ENCODE data around the gene COPS2.

Gene COPS2

DNA sequence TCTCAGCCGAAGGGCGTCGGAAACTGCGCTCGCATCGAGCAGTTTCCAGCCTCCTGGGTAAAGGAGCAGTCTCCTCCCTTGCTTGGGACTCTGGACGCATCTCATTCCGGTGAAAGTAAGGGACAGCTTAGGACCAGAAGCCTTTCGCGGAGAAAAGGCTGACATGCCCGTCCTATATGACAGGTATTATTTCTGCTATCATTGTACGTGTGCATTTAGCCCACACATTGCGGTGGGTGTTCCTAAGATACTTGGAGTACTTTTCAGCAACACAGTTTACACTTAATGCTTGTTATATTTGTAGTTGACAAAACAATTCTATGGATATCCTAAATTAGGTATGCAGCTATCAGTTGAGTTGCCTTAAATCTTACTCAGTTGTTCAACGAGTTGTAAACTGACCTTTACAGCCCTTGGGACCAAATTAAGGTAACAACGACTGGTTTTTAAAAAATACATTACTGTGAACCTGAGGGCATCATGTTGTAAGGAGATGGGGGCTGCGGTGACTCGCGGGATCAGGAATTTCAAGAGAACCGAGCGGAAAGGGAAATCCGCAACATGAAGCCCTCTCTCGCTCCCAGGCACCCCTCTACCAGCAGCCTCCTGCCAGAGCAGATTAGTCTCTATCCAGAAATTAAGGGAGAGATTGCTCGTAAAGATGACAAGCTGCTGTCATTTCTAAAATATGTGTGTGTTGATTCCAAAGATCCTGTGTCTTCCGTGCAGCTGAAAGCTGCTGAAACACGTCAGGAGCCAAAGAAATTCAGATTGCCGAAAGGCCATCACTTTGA is 632 bp upstream of the COPS2 start:
- peak; percentile 16 for DNase-seq

DNA sequence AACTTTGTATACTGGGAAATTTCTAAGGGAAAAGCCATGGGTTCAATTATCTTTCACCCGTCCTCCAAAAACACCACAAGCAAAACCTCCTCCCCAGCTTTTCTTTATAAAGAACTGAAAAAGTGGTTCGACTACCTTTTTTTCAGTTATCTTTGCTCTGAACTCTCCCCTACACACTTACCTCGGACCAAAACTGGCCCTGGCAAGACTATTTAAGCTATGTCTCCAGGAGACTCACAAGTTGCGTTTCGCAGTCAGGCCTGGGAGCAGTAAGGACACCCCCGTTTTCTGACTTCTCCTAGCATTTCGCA is 645 bp downstream of the COPS2 start:
- DNase-seq = no peak

GRCh38 chr15:49154359-49154758 is 1.0 kb downstream of the COPS2 start:
- DNase-seq = no peak

DNA sequence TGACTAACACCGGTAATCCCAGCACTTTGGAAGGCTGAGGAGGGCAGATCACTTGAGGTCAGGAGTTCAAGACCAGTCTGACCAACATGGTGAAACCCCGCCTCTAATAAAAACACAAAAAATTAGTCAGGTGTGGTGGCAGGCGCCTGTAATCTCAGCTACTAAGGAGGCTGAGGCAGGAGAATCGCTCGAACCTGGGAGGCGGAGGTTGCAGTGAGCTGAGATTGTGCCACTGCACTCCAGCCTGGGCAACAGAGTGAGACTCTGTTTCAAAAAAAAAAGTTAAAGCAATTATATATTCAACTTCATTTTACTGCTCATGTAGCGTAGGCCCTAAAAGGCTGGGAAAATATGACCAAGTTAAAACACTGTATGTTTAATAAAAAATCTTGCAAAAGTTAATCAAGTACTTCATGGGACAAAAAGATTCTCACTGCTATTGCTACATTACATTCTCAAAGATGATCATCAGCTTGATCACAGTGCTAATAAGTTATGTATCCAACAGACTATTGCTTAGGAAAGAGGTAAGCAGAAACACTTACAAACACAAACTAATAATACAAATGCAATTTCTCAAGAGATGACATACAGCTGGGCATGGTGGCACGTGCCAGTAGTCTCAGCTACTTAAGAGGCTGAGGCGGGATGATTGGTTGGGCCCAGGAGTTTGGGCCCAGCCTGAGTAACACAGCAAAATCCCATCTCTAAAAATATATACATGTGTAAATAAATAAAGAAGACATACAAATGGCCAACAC is 2.7 kb downstream of the COPS2 start:
- no peak for DNase-seq

DNA sequence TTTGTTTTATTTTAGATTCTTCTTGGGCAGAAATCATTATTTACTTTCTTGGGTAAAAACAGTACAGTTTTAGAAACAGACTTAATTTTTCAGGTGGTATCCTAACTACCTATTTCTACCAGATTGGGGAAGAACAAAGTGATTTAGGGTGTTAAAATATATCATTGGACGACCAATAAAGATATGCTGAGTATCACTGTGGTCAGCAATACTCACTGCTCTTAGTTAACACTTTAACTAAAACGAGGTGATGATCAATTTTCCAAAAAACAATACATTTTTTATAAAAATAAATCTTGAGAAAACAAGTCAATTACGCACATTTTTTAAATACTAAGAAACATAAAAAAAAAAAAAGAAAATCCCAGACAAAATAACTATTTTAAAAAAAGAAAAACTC is 3.6 kb downstream of the COPS2 start:
- no peak for DNase-seq

DNA sequence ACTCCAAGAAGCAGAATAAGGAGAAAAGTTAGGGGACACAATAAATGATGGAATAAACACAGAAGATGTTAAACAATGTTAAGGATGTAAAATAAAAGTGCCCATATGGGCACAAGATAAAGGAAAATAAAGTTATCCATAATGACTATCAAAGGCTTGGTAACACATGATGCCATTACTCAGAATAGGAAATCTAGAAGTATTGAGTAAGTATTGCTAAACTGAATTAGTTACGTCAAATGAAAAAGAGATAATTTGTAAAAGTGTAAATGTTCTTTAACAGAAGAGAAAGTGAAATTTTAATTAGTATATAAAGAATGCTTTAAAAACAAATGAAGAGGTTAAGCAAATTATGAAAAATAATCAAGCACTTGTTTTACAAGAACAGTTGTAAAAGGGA is 6.7 kb downstream of the COPS2 start:
- no peak for DNase-seq

GRCh38 chr15:49148298-49148697 is 7.1 kb downstream of the COPS2 start:
- DNase-seq = no peak

- peak; percentile 57 for DNase-seq
These were observed 9.5 kb downstream of the COPS2 start for GRCh38 chr15:49145651-49146609.

DNA sequence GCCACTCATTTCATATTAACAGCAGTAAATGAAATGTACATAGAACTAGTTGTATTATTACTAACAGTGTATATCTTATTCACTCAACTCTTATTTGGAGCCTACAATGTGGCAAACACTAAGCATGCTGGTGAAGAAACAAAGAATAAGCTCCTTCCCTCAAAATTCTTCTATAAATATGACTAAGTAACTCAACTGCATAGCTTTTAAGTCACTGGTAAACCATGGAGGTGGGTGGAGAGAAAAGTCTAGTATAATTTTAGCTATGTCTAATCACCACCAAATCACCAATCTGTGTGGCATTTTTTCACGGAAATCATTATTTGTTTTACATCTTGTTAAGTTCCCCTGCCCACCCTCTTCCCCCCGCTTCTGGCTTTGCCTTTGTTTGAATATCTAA is 17.5 kb downstream of the COPS2 start:
- DNase-seq = no peak

- no peak for DNase-seq
These were observed 19.5 kb downstream of the COPS2 start for GRCh38 chr15:49135911-49136310.

- no peak for DNase-seq
These were observed 20.0 kb downstream of the COPS2 start for GRCh38 chr15:49135342-49135857.

GRCh38 chr15:49134683-49135341 is 20.6 kb downstream of the COPS2 start:
- no peak for DNase-seq

DNA sequence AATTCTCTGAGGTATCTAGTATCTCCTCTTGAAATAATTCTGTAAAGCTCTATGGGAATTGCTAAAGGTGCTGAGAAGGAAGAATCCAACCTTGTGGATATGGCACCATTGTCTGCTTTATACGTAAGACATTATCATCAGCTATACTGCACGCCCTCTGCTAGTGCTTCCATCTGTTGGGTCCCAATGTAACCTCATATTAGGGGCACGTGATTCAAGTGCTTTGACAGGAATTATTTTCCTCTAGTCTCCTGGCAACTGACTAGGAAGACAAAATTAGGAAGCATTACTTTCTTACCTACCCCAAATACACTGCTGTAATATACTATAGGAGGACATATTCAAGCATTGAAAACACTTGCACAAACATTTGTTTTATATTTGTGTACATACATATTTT is 24.0 kb downstream of the COPS2 start:
- no peak for DNase-seq

DNA sequence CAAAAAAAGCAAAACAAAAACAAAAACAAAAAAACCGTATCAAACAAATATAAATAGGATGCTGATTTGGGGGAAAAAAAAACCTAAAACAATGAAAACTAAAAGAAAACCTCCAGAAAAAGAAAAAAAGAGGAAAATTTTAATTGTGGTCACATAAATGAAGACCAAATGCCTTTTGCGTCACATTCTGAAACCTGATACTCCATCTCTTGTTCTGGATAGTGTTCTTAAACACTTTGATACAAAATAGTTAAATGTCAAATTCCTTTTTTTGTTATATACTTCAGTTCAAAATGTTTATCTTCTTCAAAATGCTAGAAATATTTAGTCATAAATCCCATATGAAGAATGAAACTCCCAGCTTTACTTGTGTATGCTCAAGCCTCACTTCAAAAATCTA is 31.0 kb downstream of the COPS2 start:
- DNase-seq = no peak

DNA sequence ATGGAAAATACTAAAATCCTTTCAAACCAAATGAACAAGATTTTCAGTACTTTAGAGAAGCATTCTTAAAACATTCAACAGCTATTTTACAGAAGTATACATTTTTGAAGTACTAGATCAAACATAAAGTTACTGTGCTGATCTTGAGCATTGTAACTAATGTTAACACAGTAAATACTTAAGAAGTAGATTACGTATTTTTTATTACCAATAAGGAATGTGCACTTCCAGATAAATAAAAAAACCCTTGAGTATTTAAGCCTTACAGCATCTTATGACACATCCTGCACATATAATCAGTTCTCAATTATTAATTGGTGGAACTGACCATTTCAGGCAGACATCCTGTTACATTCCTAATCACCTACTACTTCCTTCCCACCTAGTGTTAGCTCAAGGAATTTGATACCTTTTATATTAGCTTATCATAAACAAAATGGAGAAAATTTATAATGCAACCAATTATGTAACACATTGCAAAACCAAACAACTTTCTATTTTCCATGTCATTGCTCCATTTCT is 32.8 kb downstream of the COPS2 start:
- DNase-seq = no peak

GRCh38 chr15:49121901-49122300 is 33.5 kb downstream of the COPS2 start:
- DNase-seq = no peak

DNA sequence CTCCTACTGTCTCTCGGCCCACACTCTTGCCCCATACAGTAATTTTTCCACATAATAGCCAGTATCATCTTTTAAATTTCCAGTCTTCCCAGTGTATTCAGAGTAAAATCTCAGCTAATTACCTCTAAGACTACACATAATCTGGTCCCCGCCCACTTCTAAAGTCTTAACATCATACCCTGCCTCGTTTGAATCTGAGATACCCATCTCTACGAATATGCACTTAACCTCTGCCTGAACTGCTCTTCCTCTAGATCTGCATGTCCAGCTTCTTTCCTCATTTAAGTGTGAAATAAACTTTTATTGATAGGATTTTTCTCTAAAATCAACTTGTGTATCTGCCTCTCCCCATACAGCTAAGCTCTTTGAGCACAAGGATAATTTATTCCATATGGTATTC is 34.6 kb downstream of the COPS2 start:
- DNase-seq = no peak

DNA sequence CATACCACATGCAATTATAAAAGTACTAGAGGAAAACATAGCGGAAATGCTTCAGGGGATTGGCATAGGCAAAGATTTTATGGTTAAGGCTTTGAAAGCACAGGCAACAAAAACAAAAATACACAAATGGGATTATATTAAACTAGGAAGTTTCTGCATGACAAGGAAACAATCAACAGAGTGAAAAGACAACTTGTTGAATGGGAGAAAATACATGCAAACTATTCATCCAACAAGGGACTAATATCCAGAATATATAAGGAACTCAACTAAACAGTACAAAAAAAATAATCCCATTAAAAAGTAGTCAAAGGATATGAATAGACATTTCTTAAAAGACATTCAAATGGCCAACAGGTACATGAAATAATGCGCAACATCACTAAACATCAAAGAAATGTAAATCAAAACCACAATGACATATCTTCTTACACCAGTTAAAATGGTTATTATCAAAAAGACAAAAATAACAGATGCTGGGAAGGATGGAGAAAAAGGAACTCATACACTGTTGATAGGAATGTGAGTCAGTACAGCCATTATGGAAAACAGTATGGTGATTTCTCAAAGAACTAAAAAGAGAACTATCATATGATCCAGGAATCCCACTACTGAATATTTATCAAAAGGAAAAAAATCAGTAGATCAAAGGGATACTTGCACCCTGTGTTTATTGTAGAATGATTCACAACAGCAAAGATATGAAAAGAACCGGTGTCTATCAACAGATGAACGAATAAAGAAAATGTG is 39.1 kb downstream of the COPS2 start:
- no peak for DNase-seq

DNA sequence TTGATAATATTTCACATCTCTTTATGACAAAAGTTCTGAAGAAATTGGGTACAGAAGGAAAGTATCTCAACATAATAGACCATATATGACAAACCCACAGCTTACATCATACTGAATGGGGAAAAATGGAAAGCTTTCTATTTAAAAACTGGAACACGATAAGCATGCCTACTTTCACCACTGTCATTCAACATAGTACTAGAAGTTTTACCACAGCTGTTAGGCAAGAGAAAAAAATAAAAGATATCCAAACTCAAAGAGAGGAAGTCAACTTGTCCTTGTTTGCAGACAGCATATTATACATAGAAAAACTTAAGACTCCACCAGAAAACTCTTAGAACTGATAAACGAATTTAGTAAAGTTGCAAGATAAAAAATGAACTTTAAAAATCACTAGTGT is 40.3 kb downstream of the COPS2 start:
- no peak for DNase-seq

DNA sequence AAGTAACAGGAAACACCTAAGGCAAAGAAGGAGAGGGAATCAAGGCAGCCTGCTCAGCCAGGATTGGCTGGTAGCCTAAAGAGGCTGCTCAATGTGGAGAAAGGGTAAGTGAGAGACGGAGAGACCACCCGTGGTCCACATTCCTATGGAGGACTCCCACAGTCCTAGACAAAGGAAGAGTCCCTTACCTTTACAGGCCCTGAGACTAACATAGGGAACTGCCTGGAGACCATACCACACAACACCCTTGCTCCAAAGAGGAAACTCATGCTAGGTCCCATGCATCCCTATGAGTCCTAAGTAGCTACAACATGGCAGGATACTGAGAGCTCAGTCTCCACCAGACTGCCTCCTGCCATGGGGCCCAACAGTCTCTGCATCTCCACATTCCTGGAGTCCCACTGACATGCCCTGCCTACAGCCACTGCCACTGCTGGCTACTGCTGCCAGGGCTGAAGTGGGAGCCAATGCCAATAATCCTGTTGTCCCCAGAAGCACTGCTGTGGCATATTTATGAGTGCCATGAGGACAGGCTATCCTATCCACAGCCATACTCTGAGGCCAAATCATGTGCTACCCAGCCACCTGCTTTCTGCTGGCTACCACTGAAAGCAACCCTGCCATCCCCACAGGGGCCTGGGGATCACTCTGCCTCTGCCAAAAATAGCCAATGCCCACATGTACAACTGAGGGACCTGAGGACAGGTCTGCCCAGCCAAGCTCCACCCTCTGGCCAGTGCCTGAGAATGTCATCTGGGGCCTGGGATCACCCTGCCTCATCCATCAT is 45.0 kb downstream of the COPS2 start:
- no peak for DNase-seq

DNA sequence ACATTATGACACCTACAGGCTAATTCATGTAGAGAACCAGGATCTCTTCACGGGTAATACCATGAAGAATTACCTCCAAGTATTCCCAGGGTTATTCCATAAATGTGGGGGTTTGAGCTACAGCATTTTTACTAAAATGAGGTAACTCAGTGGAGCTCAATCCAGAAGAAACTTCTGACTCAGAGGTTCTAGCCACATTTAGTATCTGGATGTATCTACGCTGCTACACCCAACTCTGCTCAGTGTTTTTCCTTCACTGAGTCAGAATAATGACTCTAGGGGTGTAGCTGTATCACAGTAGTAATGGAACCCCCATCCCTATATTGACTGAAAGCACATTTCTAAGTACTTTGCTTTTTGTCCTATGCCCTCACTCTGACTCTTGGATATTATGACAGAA is 52.4 kb downstream of the COPS2 start:
- no peak for DNase-seq

All from CD4-positive, alpha-beta T cell treated with Interleukin-10 for 1 hour (primary cell).